ENCODE results near the gene BRMS1.
A peak's percentile ranks its signal among the peaks of the same experiment; 100 is the strongest.
"Not testable (repeated sequence)": the region's sequence is repeated elsewhere in the genome, so short reads cannot be mapped to it uniquely, and the experiment has no call there.

Gene BRMS1

GRCh38 chr11:66315921-66316811 lies 28.7 kb downstream of the BRMS1 start:
- Mint-ChIP-seq H3K27me3 (peaks cover 27% of the 10 kb centered on the region), H3K9me3 (no peaks in the 10 kb centered on the region), H3K36me3 (ENCODE audit: low read depth) (no peaks in the 10 kb centered on the region), H3K27ac (no peak overlapping the region), H3K4me3 (no peak overlapping the region), H3K4me1 (ENCODE audit: low read depth) (peaks cover 52% of the 10 kb centered on the region)
- intact Hi-C loops (cut with micrococcal nuclease) = no loop called here

DNA sequence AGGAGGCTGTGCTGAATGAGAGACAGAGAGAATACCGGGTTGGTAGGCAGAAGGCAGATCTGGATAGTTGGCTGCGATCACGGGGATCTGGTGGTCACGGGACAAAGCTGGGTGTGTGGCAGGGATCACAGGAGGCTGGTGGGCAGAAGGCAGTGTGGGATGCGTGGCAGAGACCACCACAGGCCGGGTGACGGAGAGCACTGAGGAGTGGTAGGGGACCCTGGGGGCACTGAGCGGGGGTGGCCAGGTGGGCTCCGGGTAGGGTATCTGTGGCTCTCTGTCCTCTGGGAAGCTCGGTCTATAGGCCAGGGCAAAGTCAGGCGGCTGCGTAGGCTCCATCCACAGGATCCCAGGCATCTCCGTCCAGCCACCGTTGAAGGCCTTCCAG lies 29.4 kb downstream of the BRMS1 start:
- Mint-ChIP-seq H3K9me3 (no peaks in the 10 kb centered on the region), H3K4me1 (ENCODE audit: low read depth) (peaks cover 52% of the 10 kb centered on the region), H3K27me3 (peaks cover 27% of the 10 kb centered on the region), H3K27ac (peak overlapping the region; percentile 67), H3K4me3 (no peak overlapping the region), H3K36me3 (ENCODE audit: low read depth) (no peaks in the 10 kb centered on the region)
- intact Hi-C loops (cut with micrococcal nuclease) = no loop called here

DNA sequence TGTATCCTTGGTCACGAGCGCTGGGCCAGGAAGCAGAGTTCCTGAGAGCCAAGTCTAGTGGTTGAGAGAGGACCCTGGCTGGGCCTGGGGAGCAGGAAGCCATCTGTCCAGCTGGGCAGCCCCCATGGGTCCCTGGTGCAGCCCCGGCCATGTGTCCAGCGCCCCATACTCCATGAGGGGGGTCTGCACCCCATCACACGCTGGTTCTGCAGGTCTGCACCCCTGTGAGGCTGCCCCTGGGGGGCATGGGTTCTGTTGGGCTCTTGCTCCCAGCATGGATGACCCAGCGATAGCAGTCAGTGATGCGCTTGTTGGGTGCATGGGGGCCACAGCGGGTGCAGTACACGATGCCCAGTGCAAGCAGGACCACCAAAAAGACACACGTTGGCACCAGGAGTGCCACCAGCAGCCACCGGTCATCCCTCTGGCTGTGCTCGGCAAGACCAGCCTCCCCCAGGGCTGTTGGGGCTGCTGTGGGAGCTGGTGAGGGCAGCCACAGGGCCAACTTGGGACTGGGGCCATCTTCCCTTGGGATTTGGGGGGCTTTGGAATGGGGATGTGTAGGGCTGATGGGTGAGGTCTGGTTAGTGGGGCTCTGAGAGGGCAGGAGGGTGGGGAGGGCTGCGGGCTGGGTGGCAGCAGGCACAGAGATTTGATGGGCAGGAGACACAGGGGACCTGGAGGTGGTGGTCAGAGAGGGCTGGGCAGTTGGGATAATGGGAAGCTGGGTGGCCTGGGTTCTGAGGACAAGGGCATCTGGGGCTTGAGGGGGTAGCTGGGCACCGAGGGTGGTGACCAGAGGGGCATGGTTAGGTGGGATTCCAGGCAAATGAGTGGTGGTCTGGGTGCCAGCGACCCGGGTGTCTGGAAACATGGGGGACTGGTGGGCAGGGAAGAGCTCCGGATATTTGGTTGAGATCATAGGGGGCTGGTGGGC lies 30.1 kb downstream of the BRMS1 start:
- Mint-ChIP-seq H3K36me3 (ENCODE audit: low read depth) (no peaks in the 10 kb centered on the region), H3K4me1 (ENCODE audit: low read depth) (peaks cover 52% of the 10 kb centered on the region), H3K9me3 (no peaks in the 10 kb centered on the region), H3K27me3 (peaks cover 30% of the 10 kb centered on the region), H3K4me3 (no peak overlapping the region), H3K27ac (peak overlapping the region; percentile 89)
- intact Hi-C loops (cut with micrococcal nuclease) = no loop called here

- peaks cover 34% of the 10 kb centered on the region for H3K27me3 Mint-ChIP-seq
- peak overlapping the region; percentile 89 for H3K27ac Mint-ChIP-seq
- no peaks in the 10 kb centered on the region for H3K9me3 Mint-ChIP-seq
- H3K4me3 Mint-ChIP-seq = no peak overlapping the region
- H3K4me1 Mint-ChIP-seq (ENCODE audit: low read depth) = peaks cover 48% of the 10 kb centered on the region
- intact Hi-C loops (cut with micrococcal nuclease) = no loop called here
- H3K36me3 Mint-ChIP-seq (ENCODE audit: low read depth) = no peaks in the 10 kb centered on the region
Measured at GRCh38 chr11:66314186-66314501, 30.8 kb downstream of the BRMS1 start.

- H3K27ac Mint-ChIP-seq = peak overlapping the region; percentile 89
- intact Hi-C loops (cut with micrococcal nuclease) = no loop called here
- H3K9me3 Mint-ChIP-seq = no peaks in the 10 kb centered on the region
- H3K4me3 Mint-ChIP-seq = peak overlapping the region; percentile 88
- no peaks in the 10 kb centered on the region for H3K36me3 Mint-ChIP-seq (ENCODE audit: low read depth)
- H3K4me1 Mint-ChIP-seq (ENCODE audit: low read depth) = peaks cover 42% of the 10 kb centered on the region
- peaks cover 38% of the 10 kb centered on the region for H3K27me3 Mint-ChIP-seq
Measured at GRCh38 chr11:66313321-66314185, 31.4 kb downstream of the BRMS1 start.

DNA sequence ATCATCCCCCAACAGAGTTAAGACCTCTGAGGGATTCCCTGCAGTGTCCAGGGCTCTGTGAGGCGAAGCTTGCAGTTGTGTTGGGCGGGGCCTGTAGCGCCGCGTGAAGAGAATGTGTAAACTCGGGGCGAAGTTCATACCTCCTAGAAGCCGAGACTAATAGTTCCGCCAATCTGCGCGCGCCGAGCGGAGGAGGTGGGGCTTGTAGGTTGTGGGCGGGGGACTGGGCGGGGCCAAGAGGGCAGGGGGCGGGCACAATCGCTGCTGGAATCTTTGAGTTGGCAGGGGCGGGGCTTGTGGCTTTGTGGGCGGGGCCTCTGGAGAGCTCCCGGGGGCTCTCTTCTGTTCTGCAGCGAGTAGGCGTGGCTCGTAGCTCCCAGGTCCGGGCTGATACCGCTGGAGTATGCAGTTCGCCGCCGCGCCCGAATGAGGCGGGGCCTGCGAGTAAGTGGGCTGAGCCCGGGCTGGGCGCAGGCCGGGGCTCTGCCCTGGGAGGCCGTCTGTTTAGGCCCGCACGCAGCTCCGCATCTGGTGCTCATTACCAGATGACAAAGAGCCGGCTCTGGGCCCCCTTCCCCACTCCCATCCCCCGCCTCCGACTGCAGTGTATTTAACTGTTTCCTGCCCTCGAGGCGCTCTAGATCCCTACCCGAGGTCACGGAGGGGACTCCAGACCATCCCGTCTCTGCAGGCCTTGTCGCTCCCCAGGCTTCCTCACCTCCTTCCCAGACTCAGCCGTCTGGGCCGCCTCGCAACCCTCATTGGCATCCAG lies 32.2 kb downstream of the BRMS1 start:
- Mint-ChIP-seq H3K27me3 (peaks cover 38% of the 10 kb centered on the region), H3K36me3 (ENCODE audit: low read depth) (no peaks in the 10 kb centered on the region), H3K4me3 (peak overlapping the region; percentile 88), H3K27ac (peak overlapping the region; percentile 89), H3K9me3 (no peaks in the 10 kb centered on the region), H3K4me1 (ENCODE audit: low read depth) (peaks cover 34% of the 10 kb centered on the region)
- intact Hi-C loops (cut with micrococcal nuclease) = no loop called here

GRCh38 chr11:66311965-66312548 lies 32.8 kb downstream of the BRMS1 start:
- H3K9me3 Mint-ChIP-seq = no peaks in the 10 kb centered on the region
- peaks cover 27% of the 10 kb centered on the region for H3K4me1 Mint-ChIP-seq (ENCODE audit: low read depth)
- H3K4me3 Mint-ChIP-seq = peak overlapping the region; percentile 88
- peaks cover 38% of the 10 kb centered on the region for H3K27me3 Mint-ChIP-seq
- no peaks in the 10 kb centered on the region for H3K36me3 Mint-ChIP-seq (ENCODE audit: low read depth)
- H3K27ac Mint-ChIP-seq = peak overlapping the region; percentile 89
- intact Hi-C loops (cut with micrococcal nuclease) = loop anchor here (1.0 to 2.0 kb wide), 2 partner anchors 16 to 77 kb away; no protein-coding TSS in a partner anchor

DNA sequence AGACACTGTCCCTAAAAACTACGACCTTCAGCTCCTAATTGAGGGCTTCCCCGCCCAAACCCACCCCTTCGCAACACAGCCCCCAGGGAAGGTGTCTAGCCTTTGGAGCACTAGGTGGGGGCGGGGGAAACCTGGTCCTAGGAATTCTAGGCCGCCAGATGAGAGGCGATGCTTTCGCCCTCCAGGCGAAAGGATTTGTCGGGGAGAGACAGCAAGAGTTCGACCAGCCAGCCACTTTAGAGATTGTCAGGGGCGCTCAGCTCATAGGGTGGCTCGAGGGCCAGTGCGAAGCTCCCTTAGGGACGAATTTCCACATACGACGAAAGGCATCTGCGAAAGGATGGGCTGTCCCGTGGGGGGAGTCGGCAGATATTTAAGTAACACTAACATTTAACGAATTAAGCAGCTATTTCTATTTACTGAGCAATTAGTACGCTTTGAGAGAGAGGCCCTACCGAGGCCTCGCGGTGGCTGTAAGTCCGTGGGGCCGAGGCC lies 33.4 kb downstream of the BRMS1 start:
- H3K27me3 Mint-ChIP-seq = peaks cover 38% of the 10 kb centered on the region
- peak overlapping the region; percentile 88 for H3K4me3 Mint-ChIP-seq
- no peaks in the 10 kb centered on the region for H3K9me3 Mint-ChIP-seq
- peak overlapping the region; percentile 89 for H3K27ac Mint-ChIP-seq
- H3K36me3 Mint-ChIP-seq (ENCODE audit: low read depth) = no peaks in the 10 kb centered on the region
- intact Hi-C loops (cut with micrococcal nuclease) = loop anchor here (1.0 to 2.0 kb wide), 2 partner anchors 17 to 77 kb away; no protein-coding TSS in a partner anchor
- peaks cover 26% of the 10 kb centered on the region for H3K4me1 Mint-ChIP-seq (ENCODE audit: low read depth)

- not testable (repeated sequence) for H3K9me3 Mint-ChIP-seq, H3K4me3 Mint-ChIP-seq
Measured at GRCh38 chr11:66310803-66311440, 34.0 kb downstream of the BRMS1 start.

GRCh38 chr11:66310324-66310723 lies 34.6 kb downstream of the BRMS1 start:
- H3K27ac Mint-ChIP-seq = no peak overlapping the region
- H3K27me3 Mint-ChIP-seq = peaks cover 33% of the 10 kb centered on the region
- H3K36me3 Mint-ChIP-seq (ENCODE audit: low read depth) = no peaks in the 10 kb centered on the region
- H3K9me3 Mint-ChIP-seq = no peaks in the 10 kb centered on the region
- peaks cover 25% of the 10 kb centered on the region for H3K4me1 Mint-ChIP-seq (ENCODE audit: low read depth)
- no peak overlapping the region for H3K4me3 Mint-ChIP-seq
- intact Hi-C loops (cut with micrococcal nuclease) = loop anchor here (2.0 kb wide), 1 partner anchor 78 kb away; no protein-coding TSS in a partner anchor

More at GRCh38 chr11:66310803-66311440, 34.0 kb downstream of the BRMS1 start:
- H3K27ac Mint-ChIP-seq; H3K36me3 Mint-ChIP-seq (ENCODE audit: low read depth): not testable (repeated sequence)
- peaks cover 26% of the 10 kb centered on the region for H3K4me1 Mint-ChIP-seq (ENCODE audit: low read depth)
- peaks cover 38% of the 10 kb centered on the region for H3K27me3 Mint-ChIP-seq
- intact Hi-C loops (cut with micrococcal nuclease) = loop anchor here (1.0 to 2.0 kb wide), 2 partner anchors 17 to 78 kb away; no protein-coding TSS in a partner anchor

- no peaks in the 10 kb centered on the region for H3K9me3 Mint-ChIP-seq
- intact Hi-C loops (cut with micrococcal nuclease) = no loop called here
- peaks cover 21% of the 10 kb centered on the region for H3K4me1 Mint-ChIP-seq (ENCODE audit: low read depth)
- H3K4me3 Mint-ChIP-seq = no peak overlapping the region
- peaks cover 30% of the 10 kb centered on the region for H3K27me3 Mint-ChIP-seq
- no peaks in the 10 kb centered on the region for H3K36me3 Mint-ChIP-seq (ENCODE audit: low read depth)
- no peak overlapping the region for H3K27ac Mint-ChIP-seq
Measured at GRCh38 chr11:66309475-66309874, 35.4 kb downstream of the BRMS1 start.

GRCh38 chr11:66302656-66303055 lies 42.2 kb downstream of the BRMS1 start:
- Mint-ChIP-seq H3K36me3 (ENCODE audit: low read depth) (no peaks in the 10 kb centered on the region), H3K9me3 (no peaks in the 10 kb centered on the region), H3K4me1 (ENCODE audit: low read depth) (peaks cover 5% of the 10 kb centered on the region), H3K27ac (no peak overlapping the region), H3K4me3 (no peak overlapping the region), H3K27me3 (peaks cover 16% of the 10 kb centered on the region)
- intact Hi-C loops (cut with micrococcal nuclease) = no loop called here

Data from dendritic cell treated with granulocyte-macrophage colony-stimulating factor and Interleukin-4, amounts not matched to agents 40 ng/mL and 50 ng/mL, for 4 days (primary cell).